Measurements from ENCODE around the gene KDM8.

DNA sequence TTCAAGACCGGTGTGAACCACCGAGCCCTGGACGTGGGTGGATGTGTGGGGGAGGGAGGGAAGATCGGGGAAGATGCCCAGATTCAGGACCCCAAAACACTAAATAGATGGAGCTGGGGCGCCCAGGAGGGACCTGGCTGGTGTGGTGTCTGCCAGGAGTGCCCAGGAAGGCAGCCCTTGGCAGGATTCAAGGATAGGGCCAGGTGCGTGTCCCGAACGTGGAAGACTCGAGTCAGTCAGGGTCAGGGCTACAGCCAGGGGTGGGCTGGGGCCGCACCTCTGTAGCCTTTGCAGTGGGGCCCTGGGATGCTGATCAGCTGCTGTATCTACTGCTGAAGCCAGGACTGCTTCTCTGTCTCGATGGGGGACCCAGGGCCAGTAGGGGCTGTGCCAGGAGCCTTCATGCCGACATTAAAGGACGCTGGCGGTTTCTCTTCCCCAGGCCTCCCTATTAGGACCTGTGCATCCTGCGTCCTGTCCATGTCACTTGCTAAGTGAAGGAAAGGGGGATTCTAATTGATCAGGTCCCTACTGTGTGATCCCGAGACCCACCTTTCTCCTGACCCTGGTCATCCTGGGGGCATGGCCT is 13.1 kb downstream of the KDM8 start:
- TF ChIP-seq, protein P1, sequence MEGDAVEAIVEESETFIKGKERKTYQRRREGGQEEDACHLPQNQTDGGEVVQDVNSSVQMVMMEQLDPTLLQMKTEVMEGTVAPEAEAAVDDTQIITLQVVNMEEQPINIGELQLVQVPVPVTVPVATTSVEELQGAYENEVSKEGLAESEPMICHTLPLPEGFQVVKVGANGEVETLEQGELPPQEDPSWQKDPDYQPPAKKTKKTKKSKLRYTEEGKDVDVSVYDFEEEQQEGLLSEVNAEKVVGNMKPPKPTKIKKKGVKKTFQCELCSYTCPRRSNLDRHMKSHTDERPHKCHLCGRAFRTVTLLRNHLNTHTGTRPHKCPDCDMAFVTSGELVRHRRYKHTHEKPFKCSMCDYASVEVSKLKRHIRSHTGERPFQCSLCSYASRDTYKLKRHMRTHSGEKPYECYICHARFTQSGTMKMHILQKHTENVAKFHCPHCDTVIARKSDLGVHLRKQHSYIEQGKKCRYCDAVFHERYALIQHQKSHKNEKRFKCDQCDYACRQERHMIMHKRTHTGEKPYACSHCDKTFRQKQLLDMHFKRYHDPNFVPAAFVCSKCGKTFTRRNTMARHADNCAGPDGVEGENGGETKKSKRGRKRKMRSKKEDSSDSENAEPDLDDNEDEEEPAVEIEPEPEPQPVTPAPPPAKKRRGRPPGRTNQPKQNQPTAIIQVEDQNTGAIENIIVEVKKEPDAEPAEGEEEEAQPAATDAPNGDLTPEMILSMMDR (IDR thresholded peaks at IDR 0.05; ENCODE audit: low read depth, low read length, missing input control), result no peak
- no peak for TF ChIP-seq YY1 (IDR thresholded peaks at IDR 0.05)
- no peak for TF ChIP-seq SP1 (IDR thresholded peaks at IDR 0.05)
- no peak for TF ChIP-seq RAD21 (IDR thresholded peaks at IDR 0.05)
- no peak for TF ChIP-seq JUND (IDR thresholded peaks at IDR 0.05)
- no peak for TF ChIP-seq GABPA (IDR thresholded peaks at IDR 0.05 in 1 of 2, conservative IDR thresholded peaks at IDR 0.05 in 1 of 2)
